Esophagus muscularis mucosa (tissue), 4 donors: ENCODE data around the gene DCHS2.

ENCODE experiments used
- CTCF ChIP-seq, 3 experiments: fragments of 200-600 bp in 2 of 3; fragments of 450-650 bp in 1 of 3; sonication (generic) in 2 of 3; IDR thresholded peaks; one replicate each; pipeline ENCODE4 v1.5.1; 2017 to 2019; ENCODE audit warnings: antibody characterized with exemption in 3 of 3, mild to moderate bottlenecking in 2 of 3, moderate library complexity in 1 of 3
- EP300 ChIP-seq: sonication (generic); formaldehyde crosslinking; IDR thresholded peaks from one replicate; pipeline ENCODE4 v1.6.1; 2017; ENCODE audit warnings: antibody characterized with exemption
- POLR2A ChIP-seq: fragments of 450-650 bp; IDR thresholded peaks from one replicate; pipeline ENCODE4 v1.6.1; 2017; ENCODE audit warnings: antibody characterized with exemption, moderate library complexity, mild to moderate bottlenecking, low read depth
- POLR2AphosphoS5 ChIP-seq, 2 donors: sonication (generic); formaldehyde crosslinking; IDR thresholded peaks; one replicate each; pipeline ENCODE4 v1.6.1; 2017; ENCODE audit warnings: antibody characterized with exemption in 2 of 2

- TF ChIP-seq CTCF (IDR thresholded peaks at IDR 0.05) = no peak
- TF ChIP-seq POLR2A = no peak
- TF ChIP-seq EP300 = no peak
- TF ChIP-seq POLR2AphosphoS5 (IDR thresholded peaks at IDR 0.05) = no peak
These were observed 42.7 kb upstream of the DCHS2 start for GRCh38 chr4:154534296-154534695.
